GM10266 (cell line): ENCODE measurements around the gene STMN3.
"Not testable (repeated sequence)": the region's sequence is repeated elsewhere in the genome, so short reads cannot be mapped to it uniquely, and the experiment has no call there.

Source experiments
- DNase-seq: peaks from one replicate; pipeline ENCODE4 v3.0.0; 2012; ENCODE audit errors: extremely low spot score
- TF ChIP-seq, protein P1 (sequence below): IDR thresholded peaks from 2 replicates; pipeline ENCODE4 v1.5.1; 2012; ENCODE audit warnings: mild to moderate bottlenecking, low read depth; ENCODE audit not compliant: control insufficient read depth, insufficient read depth; ENCODE audit errors: missing control alignments

The STMN3 gene

DNA sequence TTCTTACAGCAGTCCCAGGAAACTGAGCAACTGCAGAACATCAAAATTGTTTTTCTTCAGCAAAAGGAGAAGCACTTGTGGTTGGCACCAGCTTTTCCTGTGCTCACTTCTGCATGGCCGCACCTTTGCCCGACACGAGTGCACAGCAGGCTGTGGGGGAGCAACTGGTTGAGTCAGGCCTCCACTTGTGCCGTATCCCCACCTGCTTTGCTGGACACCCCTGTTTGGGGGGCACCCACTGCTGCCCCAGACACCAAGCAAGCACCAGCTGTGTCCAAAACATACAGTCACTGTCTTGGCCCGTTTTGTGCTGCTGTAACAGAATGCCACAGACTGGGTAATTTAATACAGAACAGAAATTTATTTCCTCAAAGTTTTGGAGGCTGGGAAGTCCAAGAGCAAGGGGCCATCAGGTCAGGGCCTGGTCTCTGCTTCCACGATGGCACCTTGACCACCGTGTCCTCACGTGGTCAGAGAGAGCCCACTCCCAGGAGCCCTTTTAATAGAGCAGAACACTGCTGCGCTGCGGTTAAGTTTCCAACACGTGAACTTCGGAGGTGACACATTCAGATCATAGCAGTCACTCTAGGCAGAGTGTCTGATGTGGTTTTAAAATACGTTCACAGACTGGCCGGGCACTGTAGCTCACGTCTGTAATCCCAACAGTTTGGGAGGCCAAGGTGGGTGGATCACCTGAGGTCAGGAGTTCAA is 17.6 kb downstream of the STMN3 start:
- DNase-seq = no peak
- TF ChIP-seq, protein P1, sequence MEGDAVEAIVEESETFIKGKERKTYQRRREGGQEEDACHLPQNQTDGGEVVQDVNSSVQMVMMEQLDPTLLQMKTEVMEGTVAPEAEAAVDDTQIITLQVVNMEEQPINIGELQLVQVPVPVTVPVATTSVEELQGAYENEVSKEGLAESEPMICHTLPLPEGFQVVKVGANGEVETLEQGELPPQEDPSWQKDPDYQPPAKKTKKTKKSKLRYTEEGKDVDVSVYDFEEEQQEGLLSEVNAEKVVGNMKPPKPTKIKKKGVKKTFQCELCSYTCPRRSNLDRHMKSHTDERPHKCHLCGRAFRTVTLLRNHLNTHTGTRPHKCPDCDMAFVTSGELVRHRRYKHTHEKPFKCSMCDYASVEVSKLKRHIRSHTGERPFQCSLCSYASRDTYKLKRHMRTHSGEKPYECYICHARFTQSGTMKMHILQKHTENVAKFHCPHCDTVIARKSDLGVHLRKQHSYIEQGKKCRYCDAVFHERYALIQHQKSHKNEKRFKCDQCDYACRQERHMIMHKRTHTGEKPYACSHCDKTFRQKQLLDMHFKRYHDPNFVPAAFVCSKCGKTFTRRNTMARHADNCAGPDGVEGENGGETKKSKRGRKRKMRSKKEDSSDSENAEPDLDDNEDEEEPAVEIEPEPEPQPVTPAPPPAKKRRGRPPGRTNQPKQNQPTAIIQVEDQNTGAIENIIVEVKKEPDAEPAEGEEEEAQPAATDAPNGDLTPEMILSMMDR = no peak

- no peak for DNase-seq
- TF ChIP-seq, protein P1 = no peak
These were observed 19.5 kb downstream of the STMN3 start for GRCh38 chr20:63633732-63634131.

- not testable (repeated sequence) for DNase-seq
These were observed 21.8 kb downstream of the STMN3 start for GRCh38 chr20:63631426-63631825.

GRCh38 chr20:63630956-63631355 is 22.3 kb downstream of the STMN3 start:
- not testable (repeated sequence) for DNase-seq

GRCh38 chr20:63628246-63628975 is 24.8 kb downstream of the STMN3 start:
- TF ChIP-seq, protein P1 = no peak
- DNase-seq = peak; percentile 75

GRCh38 chr20:63627751-63628245 is 25.4 kb downstream of the STMN3 start:
- no peak for DNase-seq

DNA sequence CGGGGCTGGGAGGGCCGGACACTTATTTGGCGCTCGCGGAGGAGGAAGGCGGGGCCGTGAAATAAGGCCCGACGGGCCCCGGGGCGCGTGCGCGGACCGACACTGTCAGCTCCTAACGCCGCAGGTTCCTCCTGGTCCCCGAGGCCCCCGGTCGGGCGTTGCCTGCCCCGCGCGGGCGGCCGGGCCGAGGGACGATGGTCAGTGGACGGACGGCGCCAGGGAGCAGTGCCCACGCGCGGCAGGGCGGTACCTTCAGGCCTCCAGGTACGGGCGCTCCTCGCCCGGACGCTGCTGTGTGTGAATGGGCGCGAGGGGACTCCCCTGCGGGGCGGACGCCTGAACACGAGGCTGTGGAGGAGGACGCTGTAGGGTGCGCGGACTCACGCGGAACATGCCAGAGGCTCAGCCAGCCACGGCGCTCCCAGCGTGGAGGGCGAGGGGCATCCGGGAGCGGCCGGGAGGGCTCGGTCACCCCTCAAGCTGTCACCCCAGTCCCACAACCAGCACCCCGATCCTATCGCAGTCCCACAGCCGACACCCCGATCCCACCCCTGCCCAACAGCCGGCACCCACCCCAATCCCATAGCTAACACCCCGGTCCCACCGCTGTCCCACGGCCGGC is 26.0 kb downstream of the STMN3 start:
- peak; percentile 98 for DNase-seq
- TF ChIP-seq, protein P1 = no peak

More at GRCh38 chr20:63627751-63628245, 25.4 kb downstream of the STMN3 start:
- TF ChIP-seq, protein P1 = no peak

- DNase-seq = peak; percentile 94
- TF ChIP-seq, protein P1 = no peak
These were observed 26.6 kb downstream of the STMN3 start, which contains the start of gene GMEB2 for GRCh38 chr20:63626424-63627128. Gene GMEB2, minus strand, starts transcription at chr20:63627101. Its CDS starts 7,704 bp downstream, at chr20:63619397.
